A549 (cell line): ENCODE results near the gene SPPL2B. TPM values are rescaled to one million over a fixed set of nuclear protein-coding genes. Genes with fewer than 3 reads are reported as not detected.

Experiments used
- ATAC-seq, 2 experiments: fragments of 200-7000 bp in 1 of 2; fragments of >200 bp in 1 of 2; cut with Nextera tagmentation in 1 of 2; cut with Tn5 transposase in 1 of 2; 3 replicates each; pipeline versions ENCODE4 v1.8.0 to v1.9.1; 2018 to 2020; ENCODE audit warnings: mild to moderate bottlenecking in 1 of 2, moderate library complexity in 1 of 2
- CTCF ChIA-PET: fragments of 300-600 bp; sonication (Branson Sonifier 250); formaldehyde crosslinking; extraction: SDS; loops from one replicate; lab custom pipeline; 2021; ENCODE audit warnings: antibody characterized with exemption, inconsistent platforms; lab: Yijun Ruan, JAX
- POLR2A ChIA-PET: fragments of 350-600 bp; formaldehyde crosslinking; extraction: SDS; loops from one replicate; lab custom pipeline; 2021; ENCODE audit warnings: antibody characterized with exemption, inconsistent platforms; lab: Yijun Ruan, JAX
- DNase-seq, 2 experiments: peaks; one replicate each; pipeline versions ENCODE4 v3.0.0 to v3.0.0-alpha.2; 2011 to 2016; ENCODE audit warnings: low read depth in 1 of 2, low spot score in 1 of 2
- FAIRE-seq: peaks from 2 replicates; lab custom pipeline; 2011; peaks lifted over from hg19 to GRCh38; lab: Jason Lieb, UNC
- H3K27ac ChIP-seq, 2 experiments: fragments of >200 bp; sonication (Bioruptor Twin); formaldehyde crosslinking; 3 replicates each; pipeline ENCODE4 v1.5.1; 2016 to 2017
- H3K4me1 ChIP-seq: fragments of >200 bp; sonication (Bioruptor Twin); formaldehyde crosslinking; 3 replicates; pipeline ENCODE4 v1.6.1; 2016
- H3K4me2 ChIP-seq: fragments of >200 bp; sonication (Bioruptor Twin); formaldehyde crosslinking; 3 replicates; pipeline ENCODE4 v1.6.1; 2016
- H3K4me3 ChIP-seq: fragments of >200 bp; sonication (Bioruptor Twin); formaldehyde crosslinking; 3 replicates; pipeline ENCODE4 v1.5.1; 2016
- H3K9me3 ChIP-seq: fragments of >200 bp; sonication (Bioruptor Twin); formaldehyde crosslinking; 3 replicates; pipeline ENCODE4 v1.6.1; 2016
- BHLHE40 ChIP-seq: IDR thresholded peaks from 2 replicates; pipeline ENCODE4 v1.6.1; 2012; ENCODE audit warnings: low read depth, low read length, inconsistent platforms
- CHD2 ChIP-seq: fragments of 150-350 bp; IDR thresholded peaks from 2 replicates; pipeline ENCODE4 v1.6.1; 2014; ENCODE audit warnings: low read length; ENCODE audit not compliant: partially characterized antibody
- EHMT2 ChIP-seq: fragments of 200-600 bp; sonication (generic); IDR thresholded peaks from 2 replicates; pipeline ENCODE4 v1.6.1; 2016; ENCODE audit warnings: antibody characterized with exemption, low read depth, mild to moderate bottlenecking, moderate library complexity
- EP300 ChIP-seq, 2 experiments: fragments of >200 bp; sonication (Bioruptor Twin); formaldehyde crosslinking; IDR thresholded peaks; 2 replicates in 1 of 2; 3 replicates in 1 of 2; pipeline ENCODE4 v1.6.1; 2016 to 2017
- FOSL2 ChIP-seq, 2 experiments: fragments of 450-650 bp in 1 of 2; fragments of >200 bp in 1 of 2; sonication (Bioruptor Twin) in 1 of 2; formaldehyde crosslinking; IDR thresholded peaks; 2 replicates each; pipeline versions ENCODE4 v1.5.0 to v1.6.1; 2016 to 2020; ENCODE audit warnings: mild to moderate bottlenecking in 1 of 2, moderate library complexity in 1 of 2
- HDAC2 ChIP-seq: fragments of 200-600 bp; sonication (generic); IDR thresholded peaks from 2 replicates; pipeline ENCODE4 v1.6.1; 2016
- JUNB ChIP-seq: fragments of >200 bp; sonication (Bioruptor Twin); formaldehyde crosslinking; IDR thresholded peaks from 2 replicates; pipeline ENCODE4 v1.6.1; 2016
- KDM5A ChIP-seq: fragments of 200-600 bp; sonication (generic); IDR thresholded peaks from 2 replicates; pipeline ENCODE4 v1.6.1; 2016; ENCODE audit warnings: antibody characterized with exemption, mild to moderate bottlenecking
- MAFK ChIP-seq: fragments of 450-650 bp; IDR thresholded peaks from 2 replicates; pipeline ENCODE4 v1.6.1; 2014; ENCODE audit not compliant: partially characterized antibody
- MYC ChIP-seq: IDR thresholded peaks from 2 replicates; pipeline ENCODE4 v1.6.1; 2012; ENCODE audit warnings: mild to moderate bottlenecking, inconsistent platforms, low read length, improper control_type of control experiment, borderline replicate concordance
- POLR2AphosphoS2 ChIP-seq: conservative IDR thresholded peaks from 2 replicates; pipeline ENCODE4 v1.6.1; 2012; ENCODE audit warnings: low read length, improper control_type of control experiment, inconsistent platforms
- RARB ChIP-seq: fragments of 250-450 bp; sonication (Bioruptor Pico); IDR thresholded peaks from 2 replicates; pipeline ENCODE4 v1.8.0; 2021; ENCODE audit warnings: mild to moderate bottlenecking, moderate library complexity
- SMC3 ChIP-seq: fragments of >200 bp; sonication (Bioruptor Twin); formaldehyde crosslinking; IDR thresholded peaks from 3 replicates; pipeline ENCODE4 v1.6.1; 2018; ENCODE audit warnings: inconsistent platforms
- ZC3H11A ChIP-seq: fragments of 450-650 bp; IDR thresholded peaks from 2 replicates; pipeline ENCODE4 v1.6.1; 2014; ENCODE audit warnings: antibody characterized with exemption, mild to moderate bottlenecking
- ZSCAN20 ChIP-seq: fragments of 250-450 bp; sonication (Bioruptor Pico); IDR thresholded peaks from 2 replicates; pipeline ENCODE4 v1.8.0; 2022; ENCODE audit warnings: mild to moderate bottlenecking, moderate library complexity
- WGBS: methylation state at CpG from one replicate; pipeline ENCODE4 v1.1.6; 2017; ENCODE audit errors: missing lambda C conversion rate; 5-methylcytosine and 5-hydroxymethylcytosine counted together
- polyA plus RNA-seq, 4 experiments: library from polyadenylated mRNA; depleted of rRNA in 3 of 4; stranded (reverse); fragments of >200 nt; fragmentation: RNase III in 1 of 4; extraction: RNeasy Plus Mini Kit Qiagen cat#74134 plus additional on column Dnase treatment in 1 of 4; gene quantifications; 2 replicates in 3 of 4; 3 replicates in 1 of 4; pipeline ENCODE4 v1.2.3, GENCODE V29; 2011 to 2017
- TF ChIP-seq, protein P1 (sequence below): fragments of >200 bp; sonication (Bioruptor Twin); formaldehyde crosslinking; IDR thresholded peaks from 3 replicates; pipeline ENCODE4 v1.6.1; 2016
- TF ChIP-seq, protein P2 (sequence below): IDR thresholded peaks from 2 replicates; pipeline ENCODE4 v1.6.1; 2012
- TF ChIP-seq, protein P3 (sequence below): IDR thresholded peaks from 2 replicates; pipeline ENCODE4 v1.6.1; 2012
- TF ChIP-seq, protein P4 (sequence below): fragments of 250-450 bp; sonication (Bioruptor Pico); IDR thresholded peaks from 2 replicates; pipeline ENCODE4 v1.5.0; 2020; ENCODE audit warnings: low read depth, mild to moderate bottlenecking, moderate library complexity
- TF ChIP-seq, protein P5 (sequence below): fragments of >200 bp; sonication (Bioruptor Twin); formaldehyde crosslinking; IDR thresholded peaks from 2 replicates; pipeline ENCODE4 v1.6.1; 2016
- TF ChIP-seq, protein P6 (sequence below): fragments of 250-450 bp; sonication (Bioruptor Pico); IDR thresholded peaks from 2 replicates; pipeline ENCODE4 v1.5.0; 2021; ENCODE audit warnings: mild to moderate bottlenecking, moderate library complexity, borderline replicate concordance
- TF ChIP-seq, protein P7 (sequence below): fragments of 150-350 bp; IDR thresholded peaks from 2 replicates; pipeline ENCODE4 v1.6.1; 2014; ENCODE audit warnings: low read depth, mild to moderate bottlenecking, low read length

SPPL2B gene
- polyA plus RNA-seq, 2 of the 4 experiments (the other 2 are of a cell fraction), result 11.3 to 36.5 TPM

DNA sequence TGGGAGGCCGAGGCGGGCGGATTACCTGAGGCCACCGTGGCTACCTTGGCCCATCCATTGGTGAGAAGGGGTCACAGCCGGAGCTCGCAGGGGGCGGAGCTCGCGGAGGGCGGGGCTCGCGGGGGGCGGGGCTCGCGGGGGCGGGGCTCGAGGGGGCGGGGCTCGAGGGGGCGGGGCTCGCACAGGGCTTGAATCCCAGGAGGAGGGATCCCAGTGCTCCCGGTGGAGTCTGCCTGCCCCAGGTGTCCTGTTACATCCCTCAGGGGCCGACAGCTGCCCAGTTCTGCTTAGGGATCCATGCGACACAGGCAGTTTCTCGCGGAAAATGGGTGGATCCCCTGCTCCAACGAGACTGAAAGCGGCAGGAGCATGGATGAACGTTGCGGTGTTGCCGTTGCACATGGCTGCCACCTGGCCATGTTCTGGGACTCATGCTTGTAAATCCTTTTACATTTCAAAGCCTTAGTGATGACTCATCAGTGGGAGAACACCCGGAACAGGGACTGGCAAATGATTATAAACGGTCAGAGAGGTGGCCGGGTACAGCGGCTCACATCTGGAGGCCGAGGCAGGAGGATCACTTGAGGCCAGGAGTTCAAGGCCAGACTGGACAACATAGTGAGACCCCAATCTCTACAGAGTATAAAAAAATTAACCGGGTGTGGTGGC is 56.7 kb downstream of the SPPL2B start:
- Histone ChIP-seq H3K4me3 (peak overlapping the region; percentile 31), H3K9me3 (no peaks in the 10 kb centered on the region), H3K4me2 (peak overlapping the region; percentile 86), H3K4me1 (peaks cover 7% of the 10 kb centered on the region; the same call in 2 of the 3 replicates), H3K27ac (peak overlapping the region; percentile 58 to 77; a peak in 5 of 6 replicates)
- POLR2A ChIA-PET, result interaction anchor here (0.5 to 0.7 kb wide), 4 partner anchors 9 to 1578 kb away, joined by 3 to 7 read pairs (median 4); no protein-coding TSS in a partner anchor
- FAIRE-seq (no peak), ATAC-seq (peak; percentile 80 to 89), DNase-seq (peak; percentile 81 to 84)
- TF ChIP-seq KDM5A (no peak), SMC3 (no peak), FOSL2 (IDR thresholded peaks at IDR 0.05) (no peak), FOSL2 (CRISPR knock-in tag; IDR thresholded peaks at IDR 0.05) (peak; percentile 94), ZC3H11A (no peak), EHMT2 (no peak), HDAC2 (no peak), MAFK (peak; percentile 44), MYC (peak; percentile 44; the same call in 1 of the 2 replicates), POLR2AphosphoS2 (no peak), BHLHE40 (no peak)
- TF ChIP-seq, protein P1, sequence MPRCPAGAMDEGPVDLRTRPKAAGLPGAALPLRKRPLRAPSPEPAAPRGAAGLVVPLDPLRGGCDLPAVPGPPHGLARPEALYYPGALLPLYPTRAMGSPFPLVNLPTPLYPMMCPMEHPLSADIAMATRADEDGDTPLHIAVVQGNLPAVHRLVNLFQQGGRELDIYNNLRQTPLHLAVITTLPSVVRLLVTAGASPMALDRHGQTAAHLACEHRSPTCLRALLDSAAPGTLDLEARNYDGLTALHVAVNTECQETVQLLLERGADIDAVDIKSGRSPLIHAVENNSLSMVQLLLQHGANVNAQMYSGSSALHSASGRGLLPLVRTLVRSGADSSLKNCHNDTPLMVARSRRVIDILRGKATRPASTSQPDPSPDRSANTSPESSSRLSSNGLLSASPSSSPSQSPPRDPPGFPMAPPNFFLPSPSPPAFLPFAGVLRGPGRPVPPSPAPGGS, result no peak
- TF ChIP-seq, protein P2, sequence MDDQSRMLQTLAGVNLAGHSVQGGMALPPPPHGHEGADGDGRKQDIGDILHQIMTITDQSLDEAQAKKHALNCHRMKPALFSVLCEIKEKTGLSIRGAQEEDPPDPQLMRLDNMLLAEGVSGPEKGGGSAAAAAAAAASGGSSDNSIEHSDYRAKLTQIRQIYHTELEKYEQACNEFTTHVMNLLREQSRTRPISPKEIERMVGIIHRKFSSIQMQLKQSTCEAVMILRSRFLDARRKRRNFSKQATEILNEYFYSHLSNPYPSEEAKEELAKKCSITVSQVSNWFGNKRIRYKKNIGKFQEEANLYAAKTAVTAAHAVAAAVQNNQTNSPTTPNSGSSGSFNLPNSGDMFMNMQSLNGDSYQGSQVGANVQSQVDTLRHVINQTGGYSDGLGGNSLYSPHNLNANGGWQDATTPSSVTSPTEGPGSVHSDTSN, result no peak
- TF ChIP-seq, protein P3, sequence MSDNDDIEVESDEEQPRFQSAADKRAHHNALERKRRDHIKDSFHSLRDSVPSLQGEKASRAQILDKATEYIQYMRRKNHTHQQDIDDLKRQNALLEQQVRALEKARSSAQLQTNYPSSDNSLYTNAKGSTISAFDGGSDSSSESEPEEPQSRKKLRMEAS, result peak; percentile 73
- TF ChIP-seq, protein P4, sequence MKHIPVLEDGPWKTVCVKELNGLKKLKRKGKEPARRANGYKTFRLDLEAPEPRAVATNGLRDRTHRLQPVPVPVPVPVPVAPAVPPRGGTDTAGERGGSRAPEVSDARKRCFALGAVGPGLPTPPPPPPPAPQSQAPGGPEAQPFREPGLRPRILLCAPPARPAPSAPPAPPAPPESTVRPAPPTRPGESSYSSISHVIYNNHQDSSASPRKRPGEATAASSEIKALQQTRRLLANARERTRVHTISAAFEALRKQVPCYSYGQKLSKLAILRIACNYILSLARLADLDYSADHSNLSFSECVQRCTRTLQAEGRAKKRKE, result no peak
- CTCF ChIA-PET, result interaction anchor here (1.7 kb wide), 1 partner anchor 109 kb away, joined by 3 read pairs; no protein-coding TSS in a partner anchor
- 21% methylated on average over 17 of the region's 37 CpGs for WGBS

DNA sequence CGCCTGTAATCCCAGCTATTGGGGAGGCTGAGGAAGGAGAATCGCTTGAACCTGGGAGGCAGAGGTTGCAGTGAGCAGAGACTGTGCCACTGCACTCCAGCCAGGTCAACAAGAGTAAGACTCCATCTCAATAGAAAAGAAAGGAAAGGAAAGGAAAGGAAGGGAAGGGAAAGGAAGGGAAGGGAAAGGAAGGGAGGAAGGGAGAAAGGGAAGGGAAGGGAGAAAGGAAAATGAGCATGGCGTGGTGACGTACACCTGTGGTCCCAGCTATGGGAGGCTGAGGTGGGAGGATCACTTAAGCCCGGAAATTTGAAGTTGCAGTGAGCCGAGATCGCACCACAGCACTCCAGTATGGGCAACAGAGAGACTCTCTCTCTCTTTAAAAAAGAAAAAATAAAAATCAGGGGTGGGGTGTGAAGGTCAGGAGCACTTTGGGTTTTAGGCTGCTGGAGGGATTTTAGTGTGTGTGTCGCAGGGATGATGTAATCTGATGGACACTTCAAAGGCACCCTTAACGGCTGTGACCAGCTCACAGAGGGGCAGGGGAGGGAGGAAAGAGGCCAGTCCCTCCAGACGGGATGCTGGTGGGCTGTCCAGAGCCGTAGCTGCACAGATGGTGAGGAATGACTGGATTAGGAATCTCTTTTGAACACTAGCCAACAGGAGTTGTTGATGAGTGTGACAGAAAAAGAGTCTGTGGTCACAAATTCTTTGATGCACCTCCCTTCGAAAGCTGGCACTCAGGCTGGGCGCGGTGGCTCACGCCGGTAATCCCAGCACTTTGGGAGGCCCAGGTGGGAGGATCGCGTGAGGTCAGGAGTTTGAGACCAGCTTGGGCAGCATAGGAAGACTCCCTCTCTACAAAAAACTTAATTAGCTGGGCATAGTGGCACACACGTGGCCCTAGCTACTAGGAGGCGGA is 59.1 kb downstream of the SPPL2B start:
- no peaks in the 10 kb centered on the region for H3K9me3 ChIP-seq
- ChIA-PET CTCF (interaction anchor here (0.5 to 1.2 kb wide), 3 partner anchors 14 to 368 kb away, joined by 3 to 4 read pairs (median 3); no protein-coding TSS in a partner anchor), POLR2A (no interaction called here)
- H3K4me3 ChIP-seq, result no peak overlapping the region
- no peak overlapping the region for H3K27ac ChIP-seq
- H3K4me1 ChIP-seq, result peaks cover 7% of the 10 kb centered on the region; the same call in 2 of the 3 replicates
- ATAC-seq, result no peak
- whole genome bisulfite sequencing, result 69% methylated on average over 20 of the region's 20 CpGs
- no peak for FAIRE-seq
- no peak overlapping the region for H3K4me2 ChIP-seq
- DNase-seq, result no peak
- TF ChIP-seq, protein P5, sequence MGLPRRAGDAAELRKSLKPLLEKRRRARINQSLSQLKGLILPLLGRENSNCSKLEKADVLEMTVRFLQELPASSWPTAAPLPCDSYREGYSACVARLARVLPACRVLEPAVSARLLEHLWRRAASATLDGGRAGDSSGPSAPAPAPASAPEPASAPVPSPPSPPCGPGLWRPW, result no peak
- TF ChIP-seq, protein P6, sequence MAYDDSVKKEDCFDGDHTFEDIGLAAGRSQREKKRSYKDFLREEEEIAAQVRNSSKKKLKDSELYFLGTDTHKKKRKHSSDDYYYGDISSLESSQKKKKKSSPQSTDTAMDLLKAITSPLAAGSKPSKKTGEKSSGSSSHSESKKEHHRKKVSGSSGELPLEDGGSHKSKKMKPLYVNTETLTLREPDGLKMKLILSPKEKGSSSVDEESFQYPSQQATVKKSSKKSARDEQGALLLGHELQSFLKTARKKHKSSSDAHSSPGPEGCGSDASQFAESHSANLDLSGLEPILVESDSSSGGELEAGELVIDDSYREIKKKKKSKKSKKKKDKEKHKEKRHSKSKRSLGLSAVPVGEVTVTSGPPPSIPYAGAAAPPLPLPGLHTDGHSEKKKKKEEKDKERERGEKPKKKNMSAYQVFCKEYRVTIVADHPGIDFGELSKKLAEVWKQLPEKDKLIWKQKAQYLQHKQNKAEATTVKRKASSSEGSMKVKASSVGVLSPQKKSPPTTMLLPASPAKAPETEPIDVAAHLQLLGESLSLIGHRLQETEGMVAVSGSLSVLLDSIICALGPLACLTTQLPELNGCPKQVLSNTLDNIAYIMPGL (CRISPR knock-in tag), result no peak
- no peak for TF ChIP-seq ZSCAN20 (CRISPR knock-in tag)
- no peak for TF ChIP-seq RARB (CRISPR knock-in tag)
- no peak for TF ChIP-seq ZC3H11A
- TF ChIP-seq, protein P7, sequence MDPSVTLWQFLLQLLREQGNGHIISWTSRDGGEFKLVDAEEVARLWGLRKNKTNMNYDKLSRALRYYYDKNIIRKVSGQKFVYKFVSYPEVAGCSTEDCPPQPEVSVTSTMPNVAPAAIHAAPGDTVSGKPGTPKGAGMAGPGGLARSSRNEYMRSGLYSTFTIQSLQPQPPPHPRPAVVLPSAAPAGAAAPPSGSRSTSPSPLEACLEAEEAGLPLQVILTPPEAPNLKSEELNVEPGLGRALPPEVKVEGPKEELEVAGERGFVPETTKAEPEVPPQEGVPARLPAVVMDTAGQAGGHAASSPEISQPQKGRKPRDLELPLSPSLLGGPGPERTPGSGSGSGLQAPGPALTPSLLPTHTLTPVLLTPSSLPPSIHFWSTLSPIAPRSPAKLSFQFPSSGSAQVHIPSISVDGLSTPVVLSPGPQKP, result no peak
- TF ChIP-seq CHD2, result no peak
- TF ChIP-seq JUNB, result no peak
- TF ChIP-seq EP300 (IDR thresholded peaks at IDR 0.05), result no peak
